ENCODE data around the gene STAU1.

DNA sequence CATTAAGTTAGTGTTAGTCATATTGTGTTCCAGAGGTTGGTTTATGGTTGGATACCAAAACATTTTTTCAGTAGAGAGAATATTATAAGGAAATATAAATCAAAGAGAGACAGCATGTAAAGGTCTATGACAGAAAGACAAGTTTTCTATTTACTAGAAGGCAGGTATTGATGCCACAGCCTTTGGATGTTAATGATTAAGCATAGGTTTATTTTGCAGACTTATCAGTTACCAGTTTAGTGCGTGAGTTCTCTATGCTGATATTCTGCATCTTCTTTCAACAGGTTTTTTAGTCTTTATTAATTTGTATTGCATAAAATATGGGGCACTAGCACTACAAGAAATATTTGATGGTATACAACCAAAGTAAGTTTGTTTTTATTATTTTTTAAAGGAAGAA lies 96.4 kb downstream of the STAU1 start:
- TF ChIP-seq CTCF (IDR thresholded peaks at IDR 0.05) (no peak), EZH2 (IDR thresholded peaks at IDR 0.05) (no peak), EZH2phosphoT487 (IDR thresholded peaks at IDR 0.05) (no peak)

Data from neural progenitor cell (in vitro differentiated cells).